Left lung (tissue), 10 donors: Measurements from ENCODE around the gene CRABP1. TPM values are rescaled to one million over a fixed set of nuclear protein-coding genes. Genes with fewer than 3 reads are reported as not detected.
A peak's percentile ranks its signal among the peaks of the same experiment; 100 is the strongest.

Experiments
- ATAC-seq: fragments of 200-7000 bp; cut with Tn5 transposase; one replicate; pipeline ENCODE4 v1.9.1; 2020; ENCODE audit warnings: moderate library complexity
- DNase-seq, 4 donors: peaks; one replicate each; pipeline ENCODE4 v3.0.0-alpha.2; 2013 to 2020
- H3K27ac ChIP-seq, 2 donors: fragments of 200-600 bp; sonication (generic) in 1 of 2; one replicate each; pipeline versions ENCODE4 v1.5.0 to v1.8.0; 2020 to 2021
- H3K27me3 ChIP-seq, 2 donors: fragments of 200-600 bp; sonication (generic) in 1 of 2; one replicate each; pipeline versions ENCODE4 v1.5.0 to v1.8.0; 2020 to 2021
- H3K36me3 ChIP-seq, 2 donors: fragments of 200-600 bp; sonication (generic) in 1 of 2; one replicate each; pipeline versions ENCODE4 v1.5.0 to v1.8.0; 2020 to 2021
- H3K4me1 ChIP-seq, 2 donors: fragments of 200-600 bp; one replicate each; pipeline ENCODE4 v1.8.0; 2021
- H3K4me3 ChIP-seq, 2 donors: fragments of 200-600 bp; sonication (generic) in 1 of 2; one replicate each; pipeline versions ENCODE4 v1.5.0 to v1.8.0; 2020 to 2021; ENCODE audit warnings: mild to moderate bottlenecking in 1 of 2
- H3K9me3 ChIP-seq, 2 donors: fragments of 200-600 bp; sonication (generic) in 1 of 2; one replicate each; pipeline versions ENCODE4 v1.5.0 to v1.8.0; 2020 to 2021
- CTCF ChIP-seq, 2 donors: fragments of 200-600 bp; sonication (generic) in 1 of 2; IDR thresholded peaks; one replicate each; pipeline versions ENCODE4 v1.5.0 to v1.8.0; 2021; ENCODE audit warnings: antibody characterized with exemption in 2 of 2
- intact Hi-C, 2 donors: fragments of 100-400 bp; cut with DNase I; formaldehyde crosslinking; loops; one replicate each; pipeline versions ENCODE4 v1.11.2 to v1.14.2; 2022
- polyA plus RNA-seq, 6 donors: library from polyadenylated mRNA; unstranded; fragments of 120-200 nt; gene quantifications; one replicate each; pipeline ENCODE4 v1.2.1, GENCODE V29; 2013; ENCODE audit not compliant: insufficient read length in 6 of 6
- total RNA-seq, 2 donors: library from RNA; stranded (reverse); fragmentation: NEBNext Ultra II Directional; extraction: Animal tissue kit (Norgen Biotek cat#: 25700); gene quantifications; one replicate each; pipeline ENCODE4 v1.2.1, GENCODE V29; 2021
- donor health status: DM: no; HTN: yes; CAD: no.
- donor health status: DM: no; HTN: no; CAD: no.

Gene CRABP1
- total and polyA plus RNA-seq, 8 donors, result 0.29 to 0.79 (median 0.40) TPM; not detected in 2

- no peak for TF ChIP-seq CTCF (IDR thresholded peaks at IDR 0.05)
- Histone ChIP-seq H3K9me3 (no peaks in the 10 kb centered on the region), H3K36me3 (no peaks in the 10 kb centered on the region), H3K27ac (no peak overlapping the region), H3K4me3 (no peak overlapping the region), H3K4me1 (no peaks in the 10 kb centered on the region), H3K27me3 (peaks cover 0 to 39% of the 10 kb centered on the region in 2 donors)
- DNase-seq, result peak in 2 of 4 donors; percentile 45 to 48
- intact Hi-C loops, result no loop called here
- no peak for ATAC-seq
Observed at GRCh38 chr15:78387246-78388037, 47.3 kb downstream of the CRABP1 start.

- H3K27me3 ChIP-seq, result peaks cover 0 to 35% of the 10 kb centered on the region in 2 donors
- H3K9me3 ChIP-seq, result no peaks in the 10 kb centered on the region
- DNase-seq (no peak), ATAC-seq (no peak)
- no peaks in the 10 kb centered on the region for H3K4me1 ChIP-seq
- TF ChIP-seq CTCF (IDR thresholded peaks at IDR 0.05), result no peak
- no peak overlapping the region for H3K27ac ChIP-seq
- H3K36me3 ChIP-seq, result no peaks in the 10 kb centered on the region
- intact Hi-C loops, result no loop called here
- H3K4me3 ChIP-seq, result no peak overlapping the region
Observed at GRCh38 chr15:78388865-78389264, 48.7 kb downstream of the CRABP1 start.

GRCh38 chr15:78389322-78389721, 49.2 kb downstream of the CRABP1 start:
- peaks cover 0 to 30% of the 10 kb centered on the region in 2 donors for H3K27me3 ChIP-seq
- ATAC-seq, result peak; percentile 22
- H3K4me1 ChIP-seq, result no peaks in the 10 kb centered on the region
- no peaks in the 10 kb centered on the region for H3K9me3 ChIP-seq
- H3K27ac ChIP-seq, result no peak overlapping the region
- no peak overlapping the region for H3K4me3 ChIP-seq
- no peaks in the 10 kb centered on the region for H3K36me3 ChIP-seq
- peak in 2 of 4 donors; percentile 28 to 46 for DNase-seq
- TF ChIP-seq CTCF (IDR thresholded peaks at IDR 0.05), result no peak
- intact Hi-C loops, result no loop called here

GRCh38 chr15:78389738-78390137, 49.6 kb downstream of the CRABP1 start:
- DNase-seq (no peak), ATAC-seq (no peak)
- intact Hi-C loops, result no loop called here

More at GRCh38 chr15:78389738-78390137, 49.6 kb downstream of the CRABP1 start:
- Histone ChIP-seq H3K27me3 (peaks cover 0 to 27% of the 10 kb centered on the region in 2 donors), H3K9me3 (no peaks in the 10 kb centered on the region), H3K27ac (no peak overlapping the region), H3K36me3 (no peaks in the 10 kb centered on the region), H3K4me1 (no peaks in the 10 kb centered on the region), H3K4me3 (no peak overlapping the region)
- TF ChIP-seq CTCF (IDR thresholded peaks at IDR 0.05), result no peak
